Activated naive CD4-positive, alpha-beta T cell treated with anti-CD3 and anti-CD28 coated beads, Interleukin-2, amount 10 ng/mL, durations not matched to agents 7 days and 5 days (primary cell): ENCODE data around the gene FRAT1.
"Not testable (repeated sequence)": the region's sequence is repeated elsewhere in the genome, so short reads cannot be mapped to it uniquely, and the experiment has no call there.

Experiments
- CTCF ChIA-PET: fragments of 350-600 bp; sonication (Branson Sonifier 250); formaldehyde crosslinking; loops from one replicate; lab custom pipeline; 2021; ENCODE audit warnings: antibody characterized with exemption; lab: Charles Lee
- DNase-seq: peaks from one replicate; pipeline ENCODE4 v3.0.0-alpha.2; 2020
- H3K27ac Mint-ChIP-seq: one replicate; pipeline ENCODE4 v1.8.0; 2021; ENCODE audit warnings: mild to moderate bottlenecking, moderate library complexity, mixed read lengths
- H3K27me3 Mint-ChIP-seq: one replicate; pipeline ENCODE4 v1.8.0; 2021; ENCODE audit warnings: mild to moderate bottlenecking, mixed read lengths
- H3K36me3 Mint-ChIP-seq: one replicate; pipeline ENCODE4 v1.8.0; 2021; ENCODE audit warnings: mixed read lengths
- H3K4me1 Mint-ChIP-seq: one replicate; pipeline ENCODE4 v1.8.0; 2021; ENCODE audit warnings: mixed read lengths
- H3K4me3 Mint-ChIP-seq: one replicate; pipeline ENCODE4 v1.8.0; 2021; ENCODE audit warnings: mild to moderate bottlenecking, moderate library complexity, mixed read lengths
- H3K9me3 Mint-ChIP-seq: one replicate; pipeline ENCODE4 v1.8.0; 2021; ENCODE audit warnings: mixed read lengths

The FRAT1 gene, protein sequence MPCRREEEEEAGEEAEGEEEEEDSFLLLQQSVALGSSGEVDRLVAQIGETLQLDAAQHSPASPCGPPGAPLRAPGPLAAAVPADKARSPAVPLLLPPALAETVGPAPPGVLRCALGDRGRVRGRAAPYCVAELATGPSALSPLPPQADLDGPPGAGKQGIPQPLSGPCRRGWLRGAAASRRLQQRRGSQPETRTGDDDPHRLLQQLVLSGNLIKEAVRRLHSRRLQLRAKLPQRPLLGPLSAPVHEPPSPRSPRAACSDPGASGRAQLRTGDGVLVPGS

GRCh38 chr10:97318772-97319651 lies at the start of gene FRAT1:
Gene FRAT1, plus strand, starts transcription at chr10:97319271. Its CDS starts 183 bp downstream, at chr10:97319454.
- CTCF ChIA-PET = interaction anchor here (1.1 to 2.6 kb wide), 2 partner anchors 13 to 37 kb away, joined by 4 to 18 read pairs; no protein-coding TSS in a partner anchor
- Mint-ChIP-seq H3K4me3 (peak within 1 kb of the TSS; percentile 93), H3K4me1 (peaks cover 27% of the 10 kb centered on the region), H3K36me3 (peaks cover 3% of the 10 kb centered on the region), H3K27me3 (peaks cover 22% of the 10 kb centered on the region), H3K9me3 (no peaks in the 10 kb centered on the region), H3K27ac (peak within 1 kb of the TSS; percentile 99)
- peak; percentile 92 for DNase-seq

GRCh38 chr10:97270523-97271154 lies 48.4 kb upstream of the FRAT1 start:
- H3K4me3 Mint-ChIP-seq = no peak overlapping the region
- H3K4me1 Mint-ChIP-seq = no peaks in the 10 kb centered on the region
- H3K9me3 Mint-ChIP-seq = no peaks in the 10 kb centered on the region
- CTCF ChIA-PET = interaction anchor here (1.0 kb wide), 1 partner anchor 8 kb away, joined by 6 read pairs; no protein-coding TSS in a partner anchor
- H3K27me3 Mint-ChIP-seq = no peaks in the 10 kb centered on the region
- no peak for DNase-seq
- no peak overlapping the region for H3K27ac Mint-ChIP-seq
- H3K36me3 Mint-ChIP-seq = peaks cover 17% of the 10 kb centered on the region

DNA sequence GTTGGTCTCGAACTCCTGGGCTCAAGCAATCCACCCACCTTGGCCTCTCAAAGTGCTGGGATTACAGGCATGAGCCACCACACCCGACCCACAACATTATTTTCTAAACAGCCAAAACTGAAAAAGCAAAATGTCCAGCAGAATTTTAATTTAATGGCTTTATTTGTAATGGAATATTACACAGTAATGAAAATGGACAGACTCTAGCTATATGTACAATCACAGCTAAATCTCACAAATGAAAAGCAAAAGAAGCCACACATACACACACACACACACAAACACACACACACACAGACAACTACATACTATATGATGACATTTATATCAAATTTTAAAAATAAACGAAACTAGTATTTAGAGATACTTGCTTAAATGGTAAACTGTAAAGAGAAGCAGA lies 45.4 kb upstream of the FRAT1 start:
- Mint-ChIP-seq H3K27me3 (no peaks in the 10 kb centered on the region), H3K27ac (no peak overlapping the region), H3K4me3 (no peak overlapping the region), H3K4me1 (peaks cover 2% of the 10 kb centered on the region), H3K36me3 (peaks cover 4% of the 10 kb centered on the region), H3K9me3 (no peaks in the 10 kb centered on the region)
- CTCF ChIA-PET = interaction anchor here (1.5 kb wide), 1 partner anchor 60 kb away, joined by 5 read pairs; no protein-coding TSS in a partner anchor
- DNase-seq = no peak

DNA sequence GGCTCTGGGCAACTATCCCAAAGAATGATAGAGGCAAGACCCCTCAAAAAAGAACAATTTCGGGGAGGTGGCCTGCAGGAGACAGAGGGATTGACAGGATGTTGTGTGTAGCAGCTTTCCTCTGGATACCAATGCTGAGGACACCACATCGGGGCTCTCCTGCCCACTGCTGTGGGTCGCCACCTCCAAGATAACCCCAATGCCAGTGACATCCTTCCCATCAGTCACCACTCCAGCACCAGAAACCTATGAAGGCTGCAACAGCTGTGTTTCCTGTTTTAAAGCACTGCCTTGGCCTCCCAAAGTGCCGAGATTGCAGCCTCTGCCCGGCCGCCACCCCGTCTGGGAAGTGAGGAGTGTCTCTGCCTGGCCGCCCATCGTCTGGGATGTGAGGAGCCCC lies 44.2 kb upstream of the FRAT1 start:
- Mint-ChIP-seq H3K36me3 (peaks cover 4% of the 10 kb centered on the region), H3K4me1 (peaks cover 4% of the 10 kb centered on the region), H3K27me3 (no peaks in the 10 kb centered on the region), H3K9me3 (no peaks in the 10 kb centered on the region), H3K27ac (no peak overlapping the region), H3K4me3 (no peak overlapping the region)
- CTCF ChIA-PET = interaction anchor here (1.5 kb wide), 1 partner anchor 59 kb away, joined by 5 read pairs; no protein-coding TSS in a partner anchor
- no peak for DNase-seq

DNA sequence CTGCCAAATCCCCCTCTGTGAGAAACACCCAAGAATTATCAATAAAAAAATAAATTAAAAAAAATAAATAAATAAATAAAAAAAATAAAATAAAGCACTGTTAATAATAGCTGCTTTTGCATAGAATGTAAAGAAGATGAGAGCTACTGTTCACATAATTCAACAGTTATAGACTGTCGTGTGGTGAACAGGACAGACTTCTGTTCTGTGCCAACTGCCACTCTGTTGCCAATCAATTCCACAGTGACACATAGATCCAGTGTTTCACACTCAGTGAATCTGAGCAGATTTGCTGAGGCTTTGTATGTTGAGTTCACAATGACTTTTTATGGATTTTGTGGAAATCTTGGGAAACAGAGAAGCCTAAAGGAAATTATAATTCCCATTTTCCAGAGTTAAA lies 41.5 kb upstream of the FRAT1 start:
- H3K27ac Mint-ChIP-seq = no peak overlapping the region
- no peaks in the 10 kb centered on the region for H3K9me3 Mint-ChIP-seq
- H3K27me3 Mint-ChIP-seq = no peaks in the 10 kb centered on the region
- DNase-seq = no peak
- no peak overlapping the region for H3K4me3 Mint-ChIP-seq
- CTCF ChIA-PET = interaction anchor here (0.6 to 2.7 kb wide), 4 partner anchors 9 to 77 kb away, joined by 3 to 9 read pairs (median 4); no protein-coding TSS in a partner anchor
- peaks cover 4% of the 10 kb centered on the region for H3K4me1 Mint-ChIP-seq
- H3K36me3 Mint-ChIP-seq = peaks cover 3% of the 10 kb centered on the region

DNA sequence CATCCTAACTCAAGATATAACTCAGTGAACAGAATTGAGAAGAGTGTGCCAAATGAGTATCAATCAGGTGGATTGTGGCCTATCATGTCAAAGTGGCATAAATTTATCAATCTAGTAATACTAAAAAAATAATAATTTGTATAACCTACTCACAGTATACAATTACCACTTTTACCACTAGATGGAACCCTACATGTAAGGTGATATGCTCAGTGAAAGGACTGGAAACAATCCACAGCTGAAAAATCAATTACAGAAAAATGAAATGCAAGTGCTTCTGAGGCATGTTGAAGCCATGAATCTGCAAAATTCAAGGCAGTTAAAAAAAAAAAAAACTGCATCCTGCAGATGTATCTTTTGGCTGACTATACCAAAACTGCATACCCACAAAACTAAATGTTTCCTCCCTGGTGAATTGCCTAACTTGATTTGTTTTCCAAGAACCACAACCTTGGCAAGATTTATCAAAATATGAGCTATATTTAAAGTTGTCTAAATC lies 40.5 kb upstream of the FRAT1 start:
- CTCF ChIA-PET = interaction anchor here (0.6 to 2.7 kb wide), 23 partner anchors 8 to 170 kb away, joined by 3 to 13 read pairs (median 5); partner anchors contain the start of genes ARHGAP19, EXOSC1, RRP12 and ZDHHC16
- peaks cover 2% of the 10 kb centered on the region for H3K36me3 Mint-ChIP-seq
- peaks cover 4% of the 10 kb centered on the region for H3K4me1 Mint-ChIP-seq
- DNase-seq = no peak
- H3K4me3 Mint-ChIP-seq = no peak overlapping the region
- H3K27ac Mint-ChIP-seq = no peak overlapping the region
- H3K27me3 Mint-ChIP-seq = no peaks in the 10 kb centered on the region
- H3K9me3 Mint-ChIP-seq = no peaks in the 10 kb centered on the region

DNA sequence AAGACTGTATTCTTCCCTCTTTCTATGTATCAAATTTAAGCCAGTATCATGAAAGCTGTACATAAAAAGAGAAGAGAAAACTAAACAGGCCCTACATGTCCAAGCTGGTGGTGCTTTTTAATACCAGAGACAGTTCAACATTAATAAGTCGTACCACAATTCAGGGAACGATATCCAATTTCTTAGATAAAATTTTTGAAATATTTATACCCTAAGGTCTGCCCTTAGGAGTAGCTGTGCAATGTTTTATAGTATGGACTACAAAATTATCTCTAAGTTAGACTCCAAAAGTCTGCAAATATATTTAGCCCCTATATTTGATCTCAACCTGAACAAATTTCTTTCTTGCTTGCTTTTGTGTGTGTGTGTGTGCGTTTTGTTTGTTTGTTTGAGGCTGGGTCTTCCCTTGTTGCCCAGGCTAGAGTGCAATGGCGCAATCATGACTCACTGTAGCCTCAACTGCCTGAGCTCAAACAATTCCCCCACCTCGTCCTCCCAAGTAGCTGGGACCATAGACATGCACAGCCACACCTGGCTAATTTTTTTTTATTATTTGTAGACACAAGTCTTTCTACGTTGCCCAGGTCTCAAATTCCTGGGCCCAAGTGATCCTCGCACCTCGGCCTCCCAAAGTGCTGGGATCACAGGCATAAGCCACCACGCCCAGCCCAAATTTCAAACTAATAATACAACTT lies 39.8 kb upstream of the FRAT1 start:
- no peaks in the 10 kb centered on the region for H3K9me3 Mint-ChIP-seq
- H3K4me1 Mint-ChIP-seq = peaks cover 4% of the 10 kb centered on the region
- H3K27ac Mint-ChIP-seq = no peak overlapping the region
- CTCF ChIA-PET = interaction anchor here (0.6 to 2.7 kb wide), 23 partner anchors 8 to 170 kb away, joined by 3 to 13 read pairs (median 5); partner anchors contain the start of genes ARHGAP19, EXOSC1, RRP12 and ZDHHC16
- DNase-seq = no peak
- no peaks in the 10 kb centered on the region for H3K27me3 Mint-ChIP-seq
- H3K36me3 Mint-ChIP-seq = no peaks in the 10 kb centered on the region
- H3K4me3 Mint-ChIP-seq = no peak overlapping the region

GRCh38 chr10:97280783-97281182 lies 38.3 kb upstream of the FRAT1 start:
- Mint-ChIP-seq H3K27me3 (no peaks in the 10 kb centered on the region), H3K4me3 (no peak overlapping the region), H3K9me3 (no peaks in the 10 kb centered on the region), H3K27ac (no peak overlapping the region), H3K4me1 (peaks cover 4% of the 10 kb centered on the region), H3K36me3 (peaks cover 1% of the 10 kb centered on the region)
- no peak for DNase-seq
- CTCF ChIA-PET = no interaction called here

GRCh38 chr10:97290076-97290475 lies 29.0 kb upstream of the FRAT1 start:
- DNase-seq, H3K4me3 Mint-ChIP-seq, H3K27me3 Mint-ChIP-seq, H3K9me3 Mint-ChIP-seq, H3K27ac Mint-ChIP-seq, H3K36me3 Mint-ChIP-seq: not testable (repeated sequence)
- H3K4me1 Mint-ChIP-seq = peaks cover 32% of the 10 kb centered on the region
- CTCF ChIA-PET = interaction anchor here (1.8 kb wide), 1 partner anchor 11 kb away, joined by 6 read pairs; no protein-coding TSS in a partner anchor

DNA sequence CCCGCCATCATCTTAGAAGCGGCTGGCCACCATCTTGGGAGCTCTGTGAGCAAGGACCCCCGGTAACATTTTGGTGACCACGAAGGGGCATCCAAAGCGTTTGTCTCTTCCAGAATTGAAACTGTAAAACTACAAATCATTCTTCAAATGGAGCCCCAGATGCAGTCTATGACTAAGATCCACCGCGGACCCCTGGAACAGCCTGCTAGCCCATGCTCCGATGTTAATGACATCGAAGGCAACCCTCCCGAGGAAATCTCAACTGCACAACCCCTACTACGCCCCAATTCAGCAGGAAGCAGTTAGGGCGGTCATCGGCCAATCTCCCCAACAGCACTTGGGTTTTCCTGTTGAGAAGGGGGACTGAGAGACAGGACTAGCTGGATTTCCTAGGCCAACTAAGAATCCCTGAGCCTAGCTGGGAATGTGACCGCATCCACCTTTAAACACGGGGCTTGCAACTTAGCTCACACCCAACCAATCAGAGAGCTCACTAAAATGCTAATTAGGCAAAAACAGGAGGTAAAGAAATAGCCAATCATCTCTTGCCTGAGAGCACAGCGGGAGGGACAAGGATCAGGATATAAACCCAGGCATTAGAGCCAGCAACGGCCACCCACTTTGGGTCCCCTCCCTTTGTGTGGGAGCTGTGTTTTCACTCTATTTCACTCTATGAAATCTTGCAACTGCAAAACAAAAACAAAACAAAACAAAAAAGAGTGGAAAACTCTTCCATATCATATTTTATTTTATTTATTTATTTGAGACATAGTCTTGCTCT lies 28.3 kb upstream of the FRAT1 start:
- CTCF ChIA-PET = interaction anchor here (1.8 kb wide), 1 partner anchor 12 kb away, joined by 6 read pairs; no protein-coding TSS in a partner anchor
- not testable (repeated sequence) for H3K27ac Mint-ChIP-seq, DNase-seq

GRCh38 chr10:97291357-97292096 lies 27.5 kb upstream of the FRAT1 start:
- CTCF ChIA-PET = interaction anchor here (1.3 to 1.8 kb wide), 2 partner anchors 12 to 13 kb away, joined by 5 to 6 read pairs; no protein-coding TSS in a partner anchor
- H3K27me3 Mint-ChIP-seq = no peaks in the 10 kb centered on the region
- peak overlapping the region; percentile 89 for H3K27ac Mint-ChIP-seq
- peaks cover 6% of the 10 kb centered on the region for H3K36me3 Mint-ChIP-seq
- no peaks in the 10 kb centered on the region for H3K9me3 Mint-ChIP-seq
- peak overlapping the region; percentile 85 for H3K4me3 Mint-ChIP-seq
- peaks cover 32% of the 10 kb centered on the region for H3K4me1 Mint-ChIP-seq
- DNase-seq = no peak

More for the DNA sequence above, 28.3 kb upstream of the FRAT1 start:
- H3K4me1 Mint-ChIP-seq = peaks cover 32% of the 10 kb centered on the region
- not testable (repeated sequence) for H3K27me3 Mint-ChIP-seq, H3K9me3 Mint-ChIP-seq, H3K36me3 Mint-ChIP-seq
- H3K4me3 Mint-ChIP-seq = peak overlapping the region; percentile 85
